GM21825 (cell line): Measurements from ENCODE around the gene PKP3.
"Not testable (repeated sequence)": the region's sequence is repeated elsewhere in the genome, so short reads cannot be mapped to it uniquely, and the experiment has no call there.

Source experiments
- ATAC-seq: cut with Tn5 transposase; IDR thresholded peaks from one replicate; pipeline ENCODE4 v1.9.1; 2021; ENCODE audit warnings: mild to moderate bottlenecking, moderate library complexity; ENCODE audit not compliant: unreplicated experiment

The PKP3 gene

DNA sequence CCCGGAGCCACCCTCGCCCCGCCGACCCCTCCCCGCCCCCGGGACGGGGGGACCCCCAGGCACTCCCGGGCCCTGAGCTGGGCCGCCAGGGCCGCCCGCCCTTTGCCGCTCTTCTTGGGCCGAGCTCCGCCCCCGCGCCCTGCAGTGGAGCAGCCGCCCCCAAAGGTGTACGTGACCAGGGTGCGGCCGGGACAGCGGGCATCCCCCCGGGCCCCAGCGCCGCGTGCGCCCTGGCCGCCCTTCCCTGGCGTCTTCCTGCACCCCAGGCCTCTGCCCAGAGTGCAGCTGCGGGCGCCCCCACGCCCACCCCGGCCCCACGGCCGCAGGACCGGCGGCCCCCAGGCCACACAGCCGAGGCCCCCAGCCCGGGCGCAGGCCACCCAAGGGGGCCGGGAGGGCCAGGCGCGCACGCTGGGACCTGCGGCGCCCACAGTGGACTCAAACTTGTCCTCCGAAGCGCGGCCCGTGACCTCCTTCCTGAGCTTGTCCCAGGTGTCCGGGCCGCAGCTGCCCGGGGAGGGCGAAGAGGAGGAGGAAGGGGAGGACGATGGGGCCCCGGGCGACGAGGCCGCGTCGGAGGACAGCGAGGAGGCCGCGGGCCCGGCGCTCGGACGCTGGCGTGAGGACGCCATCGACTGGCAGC is 17.4 kb upstream of the PKP3 start:
- no peak for ATAC-seq

GRCh38 chr11:377174-377865 is 16.7 kb upstream of the PKP3 start:
- no peak for ATAC-seq

GRCh38 chr11:377883-378500 is 16.0 kb upstream of the PKP3 start:
- ATAC-seq, result no peak

- ATAC-seq, result no peak
Measured at GRCh38 chr11:379205-380094, 14.6 kb upstream of the PKP3 start.

- no peak for ATAC-seq
Measured at GRCh38 chr11:380095-380480, 13.9 kb upstream of the PKP3 start.

DNA sequence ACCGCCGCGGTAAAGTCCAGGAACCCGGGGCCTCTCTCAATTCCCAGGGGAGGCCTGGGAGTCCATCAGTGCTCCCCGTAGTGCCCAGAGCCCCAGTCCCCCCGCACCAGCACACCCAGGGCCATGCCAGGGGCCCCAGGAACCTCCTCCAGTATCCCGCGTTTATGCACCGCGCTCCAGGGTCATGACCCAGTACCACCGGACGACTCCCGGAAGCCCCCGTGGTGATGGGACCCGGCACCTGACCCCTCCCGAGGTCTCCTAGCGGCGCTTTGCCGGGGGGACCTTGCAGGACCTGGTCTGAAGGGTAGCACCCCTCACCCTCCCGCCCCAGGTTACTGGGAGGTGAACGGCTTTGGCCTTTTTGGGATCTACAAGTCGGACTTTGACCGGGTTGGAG is 13.5 kb upstream of the PKP3 start:
- ATAC-seq, result no peak

DNA sequence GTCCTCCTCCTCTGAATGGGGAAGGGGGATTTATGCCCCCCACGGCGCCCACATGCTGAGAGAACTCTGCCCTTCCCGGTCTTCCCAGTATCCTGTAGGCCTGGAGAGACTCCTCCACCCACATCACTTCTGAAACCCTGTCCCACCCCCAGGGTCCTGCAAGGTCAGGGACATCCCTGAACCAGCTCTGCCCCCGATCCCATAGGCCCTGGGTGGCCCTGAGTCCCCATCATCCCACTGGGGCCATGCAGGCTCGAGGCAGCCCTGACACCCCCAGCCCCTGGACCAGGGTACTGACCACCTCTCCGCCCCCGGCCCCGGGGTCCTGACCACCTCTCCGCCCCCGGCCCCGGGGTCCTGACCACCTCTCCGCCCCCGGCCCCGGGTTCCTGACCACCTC is 13.0 kb upstream of the PKP3 start:
- no peak for ATAC-seq

DNA sequence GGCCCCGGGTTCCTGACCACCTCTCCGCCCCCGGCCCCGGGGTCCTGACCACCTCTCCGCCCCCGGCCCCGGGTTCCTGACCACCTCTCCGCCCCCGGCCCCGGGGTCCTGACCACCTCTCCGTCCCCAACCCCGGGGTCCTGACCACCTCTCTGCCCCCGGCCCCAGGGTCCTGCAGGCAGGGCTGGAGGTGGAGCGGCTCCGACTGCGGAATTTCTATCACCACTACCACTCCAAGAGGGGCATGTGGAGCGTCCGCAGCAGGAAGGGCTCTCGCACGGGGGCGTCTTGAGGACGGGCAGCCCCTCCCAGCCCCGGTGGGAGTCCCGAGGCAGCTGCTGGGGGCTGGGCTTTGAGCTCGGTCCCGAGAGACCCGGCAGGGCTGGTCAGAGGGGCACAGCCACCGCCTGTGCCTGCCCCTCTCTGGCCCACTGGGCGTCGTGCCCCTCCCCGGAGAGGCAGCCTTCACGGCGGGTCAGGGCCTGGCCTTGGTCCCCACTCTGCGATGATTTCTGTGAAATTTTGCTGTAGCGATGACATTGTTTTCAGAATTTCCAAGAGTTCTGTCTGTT is 12.4 kb upstream of the PKP3 start:
- no peak for ATAC-seq

GRCh38 chr11:382081-382629 is 11.9 kb upstream of the PKP3 start:
- ATAC-seq, result no peak

- ATAC-seq, result no peak
Measured at GRCh38 chr11:383431-383830, 10.6 kb upstream of the PKP3 start.

- no peak for ATAC-seq
Measured at GRCh38 chr11:384511-384910, 9.5 kb upstream of the PKP3 start.

- no peak for ATAC-seq
Measured at GRCh38 chr11:385594-386351, 8.2 kb upstream of the PKP3 start.

DNA sequence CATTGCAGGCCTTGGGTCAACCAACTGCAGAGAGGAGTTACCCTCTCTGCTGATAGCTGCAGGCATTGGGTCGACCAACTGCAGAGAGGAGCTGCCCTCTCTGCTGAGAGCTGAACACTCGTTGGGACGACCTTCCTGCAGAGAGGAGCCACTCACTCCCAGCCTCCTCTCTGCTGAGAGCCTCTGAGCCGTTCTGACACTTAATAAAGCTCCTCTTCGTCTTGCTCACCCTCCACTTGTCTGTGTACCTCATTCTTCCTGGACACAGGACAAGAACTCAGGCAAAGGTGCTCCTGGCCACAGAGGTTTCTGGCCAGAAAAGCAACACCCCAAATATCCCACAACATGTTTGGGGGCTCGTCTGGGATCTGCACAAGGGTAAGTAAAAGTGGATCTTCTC is 7.5 kb upstream of the PKP3 start:
- ATAC-seq, result no peak

DNA sequence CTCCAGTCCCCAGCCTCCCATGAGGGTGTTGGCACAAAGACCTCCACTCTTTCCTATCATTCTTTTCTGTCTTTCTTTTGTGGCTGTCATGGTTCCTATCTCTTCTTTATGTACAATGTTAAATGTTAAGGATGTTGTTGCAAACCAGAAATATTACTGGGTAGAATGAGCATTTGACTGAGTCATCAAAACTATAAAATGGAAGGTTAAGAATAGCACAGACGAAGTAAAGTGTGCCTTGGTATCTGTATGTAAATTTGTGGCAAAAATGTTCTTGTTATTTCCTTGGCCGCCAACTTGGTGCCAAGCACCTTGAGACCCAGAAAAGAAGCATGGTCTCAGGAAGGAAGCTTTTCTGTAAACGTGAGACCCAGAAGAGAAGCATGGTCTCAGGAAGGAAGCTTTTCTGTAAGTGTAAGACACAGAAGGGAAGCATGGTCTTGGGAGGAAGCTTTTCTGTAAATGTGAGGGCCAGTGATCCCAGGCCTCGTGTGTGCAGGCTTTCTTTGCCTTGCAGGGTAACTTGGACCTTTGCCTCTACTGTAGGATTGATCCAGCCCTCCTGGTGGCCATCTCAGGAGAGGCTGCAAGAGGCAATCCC is 6.7 kb upstream of the PKP3 start:
- ATAC-seq, result no peak

DNA sequence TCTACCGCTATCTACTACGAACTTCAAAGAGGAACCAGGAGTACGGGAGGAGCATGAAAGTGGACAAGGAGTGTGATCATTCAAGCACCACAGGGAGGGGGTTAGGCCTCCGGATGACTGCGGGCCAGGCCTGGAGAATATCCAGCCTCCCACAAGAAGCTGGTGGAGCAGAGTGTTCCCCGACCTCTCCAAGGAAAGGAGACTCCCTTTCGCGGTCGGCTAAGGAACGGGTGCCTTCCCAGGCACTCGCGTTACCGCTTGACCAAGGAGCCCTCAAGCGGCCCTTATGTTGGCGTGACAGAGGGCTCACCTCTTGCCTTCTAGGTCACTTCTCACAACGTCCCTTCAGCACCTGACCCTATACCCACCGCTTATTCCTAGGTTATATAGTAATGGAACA is 4.6 kb upstream of the PKP3 start:
- not testable (repeated sequence) for ATAC-seq

DNA sequence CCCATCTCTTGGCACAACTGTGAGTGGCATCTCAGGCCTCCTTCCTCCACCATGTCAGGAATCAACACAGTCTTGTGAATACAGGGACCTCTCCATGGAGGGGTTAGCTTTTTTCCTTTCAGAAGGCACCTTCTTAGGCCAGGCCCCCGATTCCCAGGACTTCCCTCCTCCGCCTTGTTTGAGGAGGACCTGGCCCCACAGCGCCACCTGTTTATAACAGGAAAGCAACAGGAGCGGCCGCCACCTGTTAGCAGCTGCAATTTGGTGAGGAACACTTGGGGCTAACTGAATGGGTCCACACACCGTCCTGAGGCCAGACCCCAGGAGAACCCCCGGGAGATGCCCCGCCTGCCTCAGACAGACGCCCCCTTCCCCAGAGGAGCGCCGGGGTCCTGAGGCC is 3.8 kb upstream of the PKP3 start:
- no peak for ATAC-seq

DNA sequence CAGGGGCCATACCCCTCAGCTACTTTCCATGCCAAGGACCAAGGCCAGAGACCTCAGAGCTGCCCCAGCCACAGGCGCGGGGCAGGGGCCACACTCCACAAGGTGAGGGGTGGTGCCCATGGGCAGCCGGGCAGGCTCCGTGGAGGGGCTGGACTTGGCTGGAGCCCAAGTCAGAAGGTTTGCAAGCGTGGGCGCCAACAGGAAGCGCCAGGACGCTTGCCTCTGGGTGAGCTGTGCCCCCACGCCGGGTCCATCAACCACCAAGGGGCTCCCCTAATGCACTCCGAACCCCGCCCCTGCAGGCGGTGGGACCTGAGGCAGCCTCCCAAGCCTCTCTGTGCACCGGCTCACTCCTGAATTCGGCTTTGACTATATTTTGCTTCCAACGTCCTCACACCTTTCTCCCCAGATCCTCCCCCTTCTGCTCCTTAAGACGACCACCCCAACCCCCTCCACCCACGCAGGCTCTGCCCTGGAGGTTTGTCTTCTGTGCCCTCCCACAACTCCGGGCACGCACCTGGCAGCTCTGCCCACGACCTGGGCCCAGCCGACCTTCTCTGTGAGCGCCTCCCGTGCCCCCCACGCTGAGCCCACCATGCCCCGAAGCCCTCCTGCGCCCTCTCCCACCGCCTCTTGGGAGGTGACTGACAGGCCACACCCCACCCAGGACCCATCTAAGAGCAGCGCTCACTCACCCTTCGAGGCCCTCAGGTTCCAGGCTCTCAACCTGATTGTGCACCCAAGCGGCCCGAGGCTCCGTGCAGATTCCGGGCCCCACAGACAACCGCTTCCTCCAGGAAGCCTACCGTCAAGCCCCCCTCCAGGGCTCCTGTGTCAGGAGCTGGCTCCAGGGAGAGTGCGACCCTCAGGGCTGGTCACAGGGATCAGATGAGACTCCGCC is 2.6 kb upstream of the PKP3 start:
- no peak for ATAC-seq

- no peak for ATAC-seq
Measured at GRCh38 chr11:392102-392777, 1.8 kb upstream of the PKP3 start.
